Gastrocnemius medialis (tissue), 4 donors: ENCODE data around the gene WDFY2.

Experiments
- POLR2A ChIP-seq, 2 donors: fragments of 450-650 bp; IDR thresholded peaks; one replicate each; pipeline ENCODE4 v1.6.1; 2017; ENCODE audit warnings: antibody characterized with exemption in 2 of 2, mild to moderate bottlenecking in 2 of 2, moderate library complexity in 2 of 2
- TF ChIP-seq, protein P1 (sequence below), 5 experiments: fragments of 450-650 bp in 3 of 5; fragments of 200-600 bp in 2 of 5; sonication (generic) in 2 of 5; IDR thresholded peaks in 4 of 5; conservative IDR thresholded peaks in 1 of 5; 1 replicate in 4 of 5; 2 replicates in 1 of 5; pipeline ENCODE4 v1.5.1; 2016 to 2019; ENCODE audit warnings: antibody characterized with exemption in 5 of 5, mild to moderate bottlenecking in 3 of 5, moderate library complexity in 3 of 5

GRCh38 chr13:51781246-51782022 lies 197.2 kb downstream of the WDFY2 start:
- TF ChIP-seq, protein P1, sequence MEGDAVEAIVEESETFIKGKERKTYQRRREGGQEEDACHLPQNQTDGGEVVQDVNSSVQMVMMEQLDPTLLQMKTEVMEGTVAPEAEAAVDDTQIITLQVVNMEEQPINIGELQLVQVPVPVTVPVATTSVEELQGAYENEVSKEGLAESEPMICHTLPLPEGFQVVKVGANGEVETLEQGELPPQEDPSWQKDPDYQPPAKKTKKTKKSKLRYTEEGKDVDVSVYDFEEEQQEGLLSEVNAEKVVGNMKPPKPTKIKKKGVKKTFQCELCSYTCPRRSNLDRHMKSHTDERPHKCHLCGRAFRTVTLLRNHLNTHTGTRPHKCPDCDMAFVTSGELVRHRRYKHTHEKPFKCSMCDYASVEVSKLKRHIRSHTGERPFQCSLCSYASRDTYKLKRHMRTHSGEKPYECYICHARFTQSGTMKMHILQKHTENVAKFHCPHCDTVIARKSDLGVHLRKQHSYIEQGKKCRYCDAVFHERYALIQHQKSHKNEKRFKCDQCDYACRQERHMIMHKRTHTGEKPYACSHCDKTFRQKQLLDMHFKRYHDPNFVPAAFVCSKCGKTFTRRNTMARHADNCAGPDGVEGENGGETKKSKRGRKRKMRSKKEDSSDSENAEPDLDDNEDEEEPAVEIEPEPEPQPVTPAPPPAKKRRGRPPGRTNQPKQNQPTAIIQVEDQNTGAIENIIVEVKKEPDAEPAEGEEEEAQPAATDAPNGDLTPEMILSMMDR (IDR thresholded peaks at IDR 0.05 in 4 of 5, conservative IDR thresholded peaks at IDR 0.05 in 1 of 5), result no peak
- TF ChIP-seq POLR2A (IDR thresholded peaks at IDR 0.05), result no peak
